NCI-H460 (cell line): ENCODE data around the gene FAM227B. TPM values are rescaled to one million over a fixed set of nuclear protein-coding genes. Genes with fewer than 3 reads are reported as not detected.
"Not testable (repeated sequence)": the region's sequence is repeated elsewhere in the genome, so short reads cannot be mapped to it uniquely, and the experiment has no call there.

Source experiments
- DNase-seq: peaks from one replicate; pipeline ENCODE4 v3.0.0-alpha.2; 2016; ENCODE audit warnings: low read depth; ENCODE audit errors: extremely low read depth
- total RNA-seq: library from RNA; depleted of rRNA; stranded (reverse); fragments of >200 nt; shearing (Covaris generic); gene quantifications from 2 replicates; pipeline ENCODE4 v1.2.3, GENCODE V29; 2014

The FAM227B gene
- total RNA-seq, 1 experiment from 2014 or later: 6.7 TPM

- no peak for DNase-seq
Observed at GRCh38 chr15:49387471-49387870, 233.1 kb downstream of the FAM227B start.

DNA sequence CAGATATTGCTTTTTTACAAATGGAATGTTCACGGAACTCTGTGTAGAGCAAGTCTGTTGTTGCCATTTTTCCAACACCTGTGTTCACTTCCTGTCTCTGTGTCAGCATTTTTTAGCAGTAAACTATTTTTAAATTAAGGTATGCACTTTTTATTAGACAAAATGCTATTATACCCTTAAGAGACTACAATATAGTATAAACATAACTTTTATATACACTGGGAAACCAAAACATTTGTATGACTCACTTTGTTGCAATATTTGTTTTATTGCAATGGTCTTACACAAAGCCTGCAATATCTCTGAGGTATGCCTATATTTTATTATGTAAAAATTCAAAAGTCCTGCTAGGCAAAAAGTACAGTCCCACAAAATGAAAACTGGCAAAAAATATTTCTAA is 237.4 kb downstream of the FAM227B start:
- peak; percentile 33 for DNase-seq

DNA sequence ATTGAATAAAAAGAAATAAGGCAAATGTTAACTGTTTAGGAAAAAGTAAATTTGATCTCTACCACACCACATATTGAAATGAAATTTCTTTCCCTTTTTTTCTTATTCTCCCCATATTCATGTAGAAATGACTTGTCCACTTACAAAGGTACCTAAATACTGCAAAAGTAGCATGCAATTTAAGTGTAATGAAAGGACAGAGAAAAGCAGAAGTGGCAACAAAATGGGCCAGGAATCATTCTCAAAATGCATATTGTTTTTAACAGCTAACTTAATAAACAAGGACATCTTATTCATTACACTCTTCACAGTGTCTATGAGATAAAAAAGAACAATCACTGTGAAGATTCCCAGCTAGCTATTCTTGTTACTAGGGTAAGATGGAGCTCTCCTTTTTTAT is 238.2 kb downstream of the FAM227B start:
- DNase-seq: no peak

- DNase-seq: no peak
Observed at GRCh38 chr15:49380912-49381311, 239.7 kb downstream of the FAM227B start.

DNA sequence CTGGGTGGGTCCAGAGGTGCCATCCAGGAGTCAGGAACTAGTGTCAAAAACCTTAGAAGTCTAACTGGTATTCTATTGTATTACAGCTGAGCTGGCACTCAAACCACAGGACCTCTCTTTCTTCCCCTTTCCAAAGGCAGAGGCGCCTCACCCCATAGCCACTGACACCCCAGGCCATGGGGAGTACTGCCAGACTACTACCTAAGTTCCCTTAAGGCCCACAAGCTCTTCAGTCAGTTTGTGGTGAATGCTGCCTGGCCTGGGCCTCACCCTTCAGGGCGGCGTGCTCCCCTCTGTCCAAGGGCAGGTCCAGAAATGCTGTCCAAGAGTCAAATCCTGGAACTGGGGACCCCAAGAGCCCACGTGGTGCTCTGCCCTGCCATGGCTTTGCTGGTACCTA is 240.6 kb downstream of the FAM227B start:
- DNase-seq: no peak

- no peak for DNase-seq
Observed at GRCh38 chr15:49372366-49372765, 248.3 kb downstream of the FAM227B start.

- DNase-seq: peak; percentile 28
Observed at GRCh38 chr15:49370782-49371181, 249.8 kb downstream of the FAM227B start.

DNA sequence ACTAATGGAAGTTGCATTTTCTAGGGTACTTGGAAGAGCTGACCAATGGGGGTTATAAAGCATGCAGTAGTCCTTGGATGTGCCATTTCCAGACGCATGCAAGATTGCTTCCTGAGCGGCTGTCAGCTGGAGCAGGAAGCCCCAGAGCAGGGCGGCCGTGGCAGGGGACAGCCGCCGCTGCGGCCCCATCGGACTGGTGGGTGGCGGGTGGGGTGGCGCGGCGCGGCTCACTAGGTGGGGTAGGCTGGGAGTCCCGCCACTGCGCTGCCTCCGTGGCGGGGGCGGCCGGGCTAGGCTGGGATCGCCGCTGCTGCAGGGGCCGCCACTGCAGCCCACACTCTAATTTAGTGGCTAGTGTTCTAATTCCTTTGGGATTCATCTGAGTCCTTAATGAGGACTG is 254.1 kb downstream of the FAM227B start:
- DNase-seq: no peak

GRCh38 chr15:49361370-49361769 is 259.2 kb downstream of the FAM227B start:
- DNase-seq: no peak

GRCh38 chr15:49354439-49354838 is 266.2 kb downstream of the FAM227B start:
- not testable (repeated sequence) for DNase-seq

GRCh38 chr15:49343546-49343945 is 277.1 kb downstream of the FAM227B start:
- DNase-seq: no peak

GRCh38 chr15:49339656-49340055 is 281.0 kb downstream of the FAM227B start:
- DNase-seq: no peak

DNA sequence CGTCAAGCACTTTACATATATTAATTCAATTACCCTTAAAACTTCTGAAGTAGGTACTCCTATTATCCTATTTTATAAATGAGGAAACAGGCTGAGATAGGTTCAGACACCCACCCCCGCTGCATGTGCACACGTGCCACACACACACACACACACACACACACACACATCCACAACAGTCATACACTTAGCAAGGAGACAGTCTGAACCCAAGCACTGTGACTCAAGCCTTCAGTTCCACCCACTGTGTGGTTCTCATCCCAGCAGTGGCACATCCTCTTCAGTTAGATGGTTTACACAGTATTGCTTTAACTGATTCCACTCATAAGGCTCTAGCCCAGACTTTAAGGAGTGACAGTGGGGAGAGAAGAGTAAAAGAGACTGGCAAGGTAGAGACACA is 288.7 kb downstream of the FAM227B start:
- DNase-seq: no peak

- DNase-seq: no peak
Observed at GRCh38 chr15:49331442-49331841, 289.2 kb downstream of the FAM227B start.

DNA sequence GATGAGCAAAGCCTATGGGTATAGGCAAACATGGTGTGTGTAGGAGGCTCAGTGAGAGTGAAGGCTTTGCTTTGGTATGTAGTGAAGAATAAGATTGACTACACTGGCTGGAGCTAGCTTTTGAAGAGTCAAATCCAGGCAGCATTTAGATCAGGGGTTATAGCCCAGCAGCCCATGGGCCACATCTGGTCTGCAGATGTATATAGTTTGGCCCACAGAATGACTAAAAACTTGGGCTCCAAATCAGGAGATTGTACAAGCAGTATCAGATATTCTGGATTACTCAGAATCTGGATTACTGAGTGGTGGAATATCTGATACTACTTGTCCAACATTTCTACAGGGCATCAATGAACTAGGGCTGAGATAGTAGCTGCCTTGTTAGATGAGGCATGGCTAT is 290.5 kb downstream of the FAM227B start:
- DNase-seq: no peak

DNA sequence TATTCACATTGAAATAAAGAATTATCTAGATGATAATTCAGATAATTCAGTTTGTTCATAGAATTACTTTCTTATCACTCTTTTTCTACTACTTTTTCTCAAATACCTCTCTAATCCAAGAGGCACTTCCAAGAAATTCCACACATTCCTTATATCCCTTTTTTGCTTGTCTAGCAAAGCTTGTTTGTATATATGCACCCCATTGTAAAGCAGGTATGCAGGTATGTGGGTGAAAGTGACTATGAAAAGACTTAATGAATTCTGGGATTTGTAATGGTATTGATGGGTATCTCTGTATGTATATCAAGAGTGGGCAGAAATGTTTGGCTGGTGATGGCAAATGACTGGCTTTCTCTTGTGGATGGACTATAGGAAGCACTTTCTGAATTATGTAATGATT is 291.7 kb downstream of the FAM227B start:
- DNase-seq: no peak

- DNase-seq: no peak
Observed at GRCh38 chr15:49327927-49328326, 292.7 kb downstream of the FAM227B start.

GRCh38 chr15:49323207-49323606 is 297.4 kb downstream of the FAM227B start:
- DNase-seq: no peak

GRCh38 chr15:49320351-49320750 is 300.3 kb downstream of the FAM227B start:
- no peak for DNase-seq

DNA sequence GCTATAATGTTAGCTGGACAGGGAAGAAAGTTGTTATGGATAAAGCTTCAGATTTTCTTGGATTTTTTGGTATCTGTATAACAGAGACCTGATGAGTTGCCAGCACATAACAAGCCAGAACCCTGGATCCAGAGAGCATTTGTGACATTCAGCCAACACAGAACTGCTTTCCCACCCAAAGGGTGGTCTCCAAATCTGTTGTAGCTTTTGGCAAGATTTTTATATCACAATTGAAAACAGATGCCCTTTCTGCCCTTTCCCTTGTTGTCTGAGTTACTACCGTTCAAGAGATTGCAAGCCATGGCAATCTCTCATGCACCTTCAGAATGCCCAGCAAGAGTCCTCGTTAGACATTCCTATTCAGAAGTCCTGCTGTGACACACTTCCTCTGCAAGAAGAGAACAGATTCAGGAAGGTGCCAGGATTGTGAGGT is 305.2 kb downstream of the FAM227B start:
- no peak for DNase-seq

- DNase-seq: no peak
Observed at GRCh38 chr15:49314716-49315115, 305.9 kb downstream of the FAM227B start.

DNA sequence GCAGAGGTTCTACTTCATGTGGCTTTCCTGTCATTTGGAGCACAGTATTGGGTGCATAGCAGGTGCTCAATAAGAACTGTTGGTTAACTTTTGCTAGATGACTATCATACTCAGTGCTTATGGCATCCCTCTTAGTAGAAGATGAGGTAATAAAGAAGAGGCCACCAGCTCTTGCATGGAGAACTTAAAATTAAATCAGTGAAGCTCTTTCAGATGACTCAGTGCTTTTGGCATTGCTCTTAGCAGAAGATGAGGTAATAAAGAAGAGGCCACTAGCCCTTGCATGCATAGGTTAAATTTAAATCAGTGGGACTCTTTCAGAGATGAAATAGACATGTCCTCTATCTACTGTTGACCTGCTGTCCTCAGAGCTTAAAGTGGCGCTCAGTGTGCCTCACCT is 307.0 kb downstream of the FAM227B start:
- no peak for DNase-seq

- DNase-seq: no peak
Observed at GRCh38 chr15:49309889-49310288, 310.7 kb downstream of the FAM227B start.

- no peak for DNase-seq
Observed at GRCh38 chr15:49308686-49309085, 311.9 kb downstream of the FAM227B start.
